ENCODE measurements around the gene DYNLL1.

GRCh38 chr12:120534203-120534702, 38.3 kb downstream of the DYNLL1 start, which contains the start of gene RNF10:
- TF ChIP-seq CTCF (IDR thresholded peaks at IDR 0.05; ENCODE audit: extremely low read depth in 1 of 2, insufficient read depth in 1 of 2, low read depth in 1 of 2, low read length in 2 of 2) = no peak
- peak; percentile 98 for TF ChIP-seq POLR2A (IDR thresholded peaks at IDR 0.05; ENCODE audit: low read depth, low read length)
